Osteoblast (primary cell): ENCODE results near the gene HCN3. TPM values are rescaled to one million over a fixed set of nuclear protein-coding genes. Genes with fewer than 3 reads are reported as not detected.

ENCODE experiments used
- DNase-seq: peaks from one replicate; pipeline ENCODE4 v3.0.0; 2011; ENCODE audit warnings: low spot score, mixed read lengths; ENCODE audit not compliant: insufficient read length; ENCODE audit errors: missing footprints
- H2AFZ ChIP-seq: 2 replicates; pipeline ENCODE4 v1.6.0; 2011; ENCODE audit warnings: mild to moderate bottlenecking, low read length
- H3K27ac ChIP-seq: 2 replicates; pipeline ENCODE4 v1.5.1; 2011; ENCODE audit warnings: mild to moderate bottlenecking, low read depth, low read length, moderate library complexity
- H3K27me3 ChIP-seq: 2 replicates; pipeline ENCODE4 v1.6.0; 2012; ENCODE audit warnings: mild to moderate bottlenecking, control low read depth, inconsistent platforms, low read length, moderate library complexity; ENCODE audit not compliant: insufficient read depth
- H3K36me3 ChIP-seq: 2 replicates; pipeline ENCODE4 v1.5.1; 2011; ENCODE audit warnings: mild to moderate bottlenecking, low read length, control low read depth, moderate library complexity; ENCODE audit not compliant: insufficient read depth
- H3K4me1 ChIP-seq: 2 replicates; pipeline ENCODE4 v1.5.1; 2011; ENCODE audit warnings: mild to moderate bottlenecking, low read length, control low read depth, moderate library complexity; ENCODE audit not compliant: insufficient read depth
- H3K4me2 ChIP-seq: 2 replicates; pipeline ENCODE4 v1.6.0; 2011; ENCODE audit warnings: mild to moderate bottlenecking, low read length; ENCODE audit not compliant: insufficient read depth
- H3K4me3 ChIP-seq: fragments of 200-600 bp; sonication (generic); 3 replicates; pipeline ENCODE4 v1.5.1; 2012; ENCODE audit warnings: mild to moderate bottlenecking, low read length, inconsistent platforms; ENCODE audit not compliant: insufficient read depth
- H3K79me2 ChIP-seq: 2 replicates; pipeline ENCODE4 v1.6.0; 2012; ENCODE audit warnings: mild to moderate bottlenecking, low read length, control low read depth, inconsistent platforms; ENCODE audit not compliant: insufficient read depth
- H3K9me3 ChIP-seq: 2 replicates; pipeline ENCODE4 v1.5.1; 2011; ENCODE audit warnings: low read depth, low read length, control low read depth
- H4K20me1 ChIP-seq: 2 replicates; pipeline ENCODE4 v1.6.0; 2012; ENCODE audit warnings: mild to moderate bottlenecking, low read length, control low read depth; ENCODE audit not compliant: insufficient read depth
- total RNA-seq: library from RNA; depleted of rRNA; stranded (reverse); fragments of >200 nt; gene quantifications from 2 replicates; pipeline ENCODE4 v1.2.3, GENCODE V29; 2012
- TF ChIP-seq, protein P1 (sequence below): IDR thresholded peaks from 2 replicates; pipeline ENCODE4 v1.5.1; 2011; ENCODE audit warnings: mild to moderate bottlenecking, low read depth, low read length, moderate library complexity; ENCODE audit errors: extremely low read depth

HCN3 gene
- total RNA-seq, 1 donor: 2.5 TPM

DNA sequence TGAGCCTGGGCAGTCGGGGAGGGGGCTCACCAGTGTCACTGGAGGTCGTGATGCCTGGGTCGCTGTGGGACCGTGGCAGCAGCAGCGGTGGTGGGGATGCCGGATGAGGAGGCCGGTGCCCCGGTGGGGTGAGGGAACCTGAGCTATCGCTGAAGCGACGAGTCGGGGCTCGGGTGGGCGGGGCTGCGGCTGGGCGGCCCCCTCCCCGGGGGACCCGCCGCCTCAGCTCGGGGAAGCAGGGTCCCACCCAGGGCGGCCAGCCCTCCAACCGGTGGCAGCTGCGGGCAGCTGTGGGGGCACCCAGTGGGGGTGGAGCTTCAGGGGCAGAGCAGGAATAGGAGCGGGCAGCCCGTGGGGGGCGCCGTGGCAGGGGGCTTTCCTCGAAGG lies 27.0 kb upstream of the HCN3 start:
- TF ChIP-seq, protein P1, sequence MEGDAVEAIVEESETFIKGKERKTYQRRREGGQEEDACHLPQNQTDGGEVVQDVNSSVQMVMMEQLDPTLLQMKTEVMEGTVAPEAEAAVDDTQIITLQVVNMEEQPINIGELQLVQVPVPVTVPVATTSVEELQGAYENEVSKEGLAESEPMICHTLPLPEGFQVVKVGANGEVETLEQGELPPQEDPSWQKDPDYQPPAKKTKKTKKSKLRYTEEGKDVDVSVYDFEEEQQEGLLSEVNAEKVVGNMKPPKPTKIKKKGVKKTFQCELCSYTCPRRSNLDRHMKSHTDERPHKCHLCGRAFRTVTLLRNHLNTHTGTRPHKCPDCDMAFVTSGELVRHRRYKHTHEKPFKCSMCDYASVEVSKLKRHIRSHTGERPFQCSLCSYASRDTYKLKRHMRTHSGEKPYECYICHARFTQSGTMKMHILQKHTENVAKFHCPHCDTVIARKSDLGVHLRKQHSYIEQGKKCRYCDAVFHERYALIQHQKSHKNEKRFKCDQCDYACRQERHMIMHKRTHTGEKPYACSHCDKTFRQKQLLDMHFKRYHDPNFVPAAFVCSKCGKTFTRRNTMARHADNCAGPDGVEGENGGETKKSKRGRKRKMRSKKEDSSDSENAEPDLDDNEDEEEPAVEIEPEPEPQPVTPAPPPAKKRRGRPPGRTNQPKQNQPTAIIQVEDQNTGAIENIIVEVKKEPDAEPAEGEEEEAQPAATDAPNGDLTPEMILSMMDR: no peak
- peaks cover 19% of the 10 kb centered on the region for H3K79me2 ChIP-seq
- H3K9me3 ChIP-seq: no peaks in the 10 kb centered on the region
- H3K4me3 ChIP-seq: peak overlapping the region; percentile 45
- peak overlapping the region; percentile 78 for H2AFZ ChIP-seq
- peak overlapping the region; percentile 53 for H3K27ac ChIP-seq
- H3K4me1 ChIP-seq: peaks cover 22% of the 10 kb centered on the region
- peak overlapping the region; percentile 60 for H3K4me2 ChIP-seq
- H4K20me1 ChIP-seq: peaks cover 3% of the 10 kb centered on the region
- no peaks in the 10 kb centered on the region for H3K27me3 ChIP-seq
- H3K36me3 ChIP-seq: peaks cover 20% of the 10 kb centered on the region
- no peak for DNase-seq

DNA sequence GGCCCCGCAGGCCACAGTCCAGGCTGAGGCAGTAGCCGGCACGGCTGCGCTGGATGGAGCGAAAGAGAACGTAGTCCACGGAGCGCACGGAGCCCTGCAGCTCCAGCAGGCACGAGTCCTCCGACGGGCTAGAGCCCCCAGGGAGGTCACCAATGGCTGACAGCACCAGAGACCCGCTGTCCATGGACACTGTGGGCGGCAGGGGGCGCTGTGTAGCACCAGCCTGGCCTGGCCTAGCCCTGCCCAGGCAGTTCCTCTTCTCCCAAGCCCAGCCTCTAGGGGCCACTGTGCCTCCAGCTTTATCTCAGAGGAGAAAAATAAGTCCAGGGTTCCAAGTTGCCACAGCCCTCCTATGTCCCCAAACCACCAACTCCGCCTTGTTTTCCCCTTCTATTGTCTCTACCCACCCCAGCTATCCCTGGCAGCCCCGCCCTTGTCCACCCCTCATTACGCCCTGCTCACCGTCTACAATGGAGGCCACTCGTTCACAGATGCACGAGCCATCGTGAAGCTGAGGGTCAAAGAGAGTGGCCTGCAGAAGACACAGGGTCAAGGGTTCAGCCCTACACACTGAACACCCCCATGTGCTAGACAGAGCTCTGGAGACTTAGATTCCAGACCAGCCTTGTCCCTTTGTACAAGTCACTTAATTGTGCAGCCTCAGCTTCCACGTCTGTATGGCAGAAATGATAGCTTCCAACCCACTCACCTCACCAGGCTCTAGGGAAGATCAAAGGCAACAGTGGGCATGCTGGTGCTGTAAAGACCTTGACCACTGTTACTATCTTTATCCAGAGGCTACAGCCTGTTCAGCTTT lies 26.4 kb upstream of the HCN3 start:
- Histone ChIP-seq H3K4me3 (peak overlapping the region; percentile 45), H3K9me3 (no peaks in the 10 kb centered on the region), H2AFZ (peak overlapping the region; percentile 78), H3K4me1 (peaks cover 22% of the 10 kb centered on the region), H4K20me1 (peaks cover 3% of the 10 kb centered on the region), H3K27me3 (no peaks in the 10 kb centered on the region), H3K4me2 (peak overlapping the region; percentile 60), H3K79me2 (peaks cover 19% of the 10 kb centered on the region), H3K36me3 (peaks cover 20% of the 10 kb centered on the region), H3K27ac (peak overlapping the region; percentile 53)
- TF ChIP-seq, protein P1: peak; percentile 100
- peak; percentile 100 for DNase-seq

DNA sequence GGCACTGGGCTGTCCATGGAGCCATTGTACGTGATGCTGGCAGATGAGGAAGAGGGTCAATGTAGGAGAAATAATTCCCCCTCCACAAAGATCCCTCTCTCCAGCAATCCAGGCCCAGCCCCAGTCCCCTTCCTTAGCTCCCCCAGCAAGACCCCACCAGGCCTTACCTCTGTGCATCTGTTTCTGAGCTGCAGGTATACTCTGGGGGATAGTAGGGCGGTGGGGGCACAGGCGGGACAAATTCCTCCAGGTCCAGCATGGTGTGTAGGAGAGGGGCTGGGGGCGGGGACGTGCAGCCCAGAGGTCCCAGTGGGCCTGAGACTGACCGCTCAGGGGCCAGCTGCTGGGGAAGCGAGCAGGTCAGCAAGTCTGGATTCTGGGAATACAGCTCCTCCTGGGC lies 25.7 kb upstream of the HCN3 start:
- no peaks in the 10 kb centered on the region for H3K9me3 ChIP-seq
- TF ChIP-seq, protein P1: no peak
- H3K27ac ChIP-seq: no peak overlapping the region
- H2AFZ ChIP-seq: no peak overlapping the region
- no peak overlapping the region for H3K4me2 ChIP-seq
- peaks cover 23% of the 10 kb centered on the region for H3K36me3 ChIP-seq
- no peaks in the 10 kb centered on the region for H3K27me3 ChIP-seq
- peaks cover 29% of the 10 kb centered on the region for H3K4me1 ChIP-seq
- H4K20me1 ChIP-seq: peaks cover 3% of the 10 kb centered on the region
- no peak overlapping the region for H3K4me3 ChIP-seq
- peaks cover 19% of the 10 kb centered on the region for H3K79me2 ChIP-seq
- no peak for DNase-seq

DNA sequence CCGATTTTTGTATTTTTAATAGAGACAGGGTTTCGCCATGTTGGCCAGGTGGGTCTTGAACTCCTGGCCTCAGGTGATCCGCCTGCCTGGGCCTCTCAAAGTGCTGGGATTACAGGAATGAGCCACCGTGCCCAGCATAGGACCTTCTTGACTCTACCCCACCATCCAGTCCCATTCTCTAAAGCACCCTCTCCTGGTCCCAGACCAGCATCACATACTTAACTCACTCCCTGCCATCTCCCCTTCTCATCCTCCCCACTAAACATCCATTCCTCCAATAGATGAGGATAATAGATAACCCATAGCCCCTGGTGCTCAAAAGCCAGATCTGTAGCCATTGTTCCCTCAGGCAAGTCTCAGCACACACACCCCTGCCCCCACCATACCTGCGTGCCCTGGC lies 24.1 kb upstream of the HCN3 start:
- Histone ChIP-seq H3K79me2 (peaks cover 19% of the 10 kb centered on the region), H3K4me2 (peak overlapping the region; percentile 90), H4K20me1 (peaks cover 3% of the 10 kb centered on the region), H3K4me1 (peaks cover 30% of the 10 kb centered on the region), H3K27me3 (no peaks in the 10 kb centered on the region), H3K27ac (no peak overlapping the region), H3K36me3 (peaks cover 23% of the 10 kb centered on the region), H2AFZ (no peak overlapping the region), H3K9me3 (no peaks in the 10 kb centered on the region), H3K4me3 (peak overlapping the region; percentile 88)
- no peak for DNase-seq
- TF ChIP-seq, protein P1: no peak
